GM12872 (cell line): ENCODE measurements around the gene TGFB3.

Experiments used
- TF ChIP-seq, protein P1 (sequence below): IDR thresholded peaks from 3 replicates; pipeline ENCODE4 v1.5.1; 2011; ENCODE audit warnings: low read depth, mild to moderate bottlenecking, low read length, moderate library complexity; ENCODE audit not compliant: insufficient read depth

The TGFB3 gene

DNA sequence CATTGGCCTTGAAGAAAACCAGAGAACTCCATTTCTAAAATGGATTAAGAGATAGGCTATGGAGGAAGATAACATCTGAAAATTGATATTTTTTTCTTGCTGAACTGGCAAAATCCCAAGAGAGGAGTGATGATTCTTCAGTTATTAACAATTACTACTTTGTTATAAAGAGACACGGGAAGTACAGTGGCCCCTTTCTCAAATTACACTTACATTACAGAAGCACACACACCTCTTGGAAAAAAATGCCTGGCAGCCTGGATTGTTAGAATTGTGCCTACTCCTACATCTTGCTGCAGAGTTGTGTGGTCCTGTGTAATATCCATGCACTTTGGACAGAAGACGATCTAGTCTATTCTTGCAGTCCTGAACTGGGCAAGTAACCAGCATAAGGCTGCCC is 71.7 kb downstream of the TGFB3 start:
- TF ChIP-seq, protein P1, sequence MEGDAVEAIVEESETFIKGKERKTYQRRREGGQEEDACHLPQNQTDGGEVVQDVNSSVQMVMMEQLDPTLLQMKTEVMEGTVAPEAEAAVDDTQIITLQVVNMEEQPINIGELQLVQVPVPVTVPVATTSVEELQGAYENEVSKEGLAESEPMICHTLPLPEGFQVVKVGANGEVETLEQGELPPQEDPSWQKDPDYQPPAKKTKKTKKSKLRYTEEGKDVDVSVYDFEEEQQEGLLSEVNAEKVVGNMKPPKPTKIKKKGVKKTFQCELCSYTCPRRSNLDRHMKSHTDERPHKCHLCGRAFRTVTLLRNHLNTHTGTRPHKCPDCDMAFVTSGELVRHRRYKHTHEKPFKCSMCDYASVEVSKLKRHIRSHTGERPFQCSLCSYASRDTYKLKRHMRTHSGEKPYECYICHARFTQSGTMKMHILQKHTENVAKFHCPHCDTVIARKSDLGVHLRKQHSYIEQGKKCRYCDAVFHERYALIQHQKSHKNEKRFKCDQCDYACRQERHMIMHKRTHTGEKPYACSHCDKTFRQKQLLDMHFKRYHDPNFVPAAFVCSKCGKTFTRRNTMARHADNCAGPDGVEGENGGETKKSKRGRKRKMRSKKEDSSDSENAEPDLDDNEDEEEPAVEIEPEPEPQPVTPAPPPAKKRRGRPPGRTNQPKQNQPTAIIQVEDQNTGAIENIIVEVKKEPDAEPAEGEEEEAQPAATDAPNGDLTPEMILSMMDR, result no peak

DNA sequence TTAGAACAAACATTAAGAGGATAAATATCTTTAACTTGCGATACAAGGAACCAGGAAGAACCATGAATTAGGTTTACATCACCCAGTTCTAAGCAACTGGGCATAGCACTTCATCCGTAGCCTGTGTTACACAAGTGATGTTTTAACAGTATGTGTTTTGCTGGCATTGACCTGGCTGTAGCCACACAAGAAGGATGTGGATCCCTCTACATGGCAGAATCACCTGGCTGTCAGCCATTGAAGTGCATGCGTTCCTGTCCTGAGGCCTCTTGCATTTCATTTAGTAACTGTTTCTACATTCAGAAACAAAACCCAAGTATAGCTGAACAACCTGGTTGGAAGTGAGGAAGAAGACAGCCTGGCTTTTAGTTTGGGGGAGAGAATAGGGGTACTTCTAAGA is 72.2 kb downstream of the TGFB3 start:
- TF ChIP-seq, protein P1, result no peak
